IMR-90 (cell line): ENCODE measurements around the gene KDSR. TPM values are rescaled to one million over a fixed set of nuclear protein-coding genes. Genes with fewer than 3 reads are reported as not detected.

Source experiments
- ATAC-seq: fragments of 200-7000 bp; cut with Tn5 transposase; 2 replicates; pipeline ENCODE4 v1.9.1; 2020; ENCODE audit warnings: low read depth, mild to moderate bottlenecking, moderate library complexity
- BruUV-seq: library from RNA; stranded (reverse); fragments of 400-500 nt; replicated peaks from 2 replicates; lab custom pipeline; 2021; lab: Mats Ljungman, UMichigan
- CTCF ChIA-PET: fragments of 300-600 bp; formaldehyde crosslinking; extraction: SDS; loops from one replicate; lab custom pipeline; 2021; ENCODE audit warnings: antibody characterized with exemption; lab: Yijun Ruan, JAX
- POLR2A ChIA-PET: fragments of 300-600 bp; sonication (Branson Sonifier 250); formaldehyde crosslinking; loops from one replicate; lab custom pipeline; 2022; ENCODE audit warnings: antibody characterized with exemption; ENCODE audit not compliant: unreplicated experiment; lab: Charles Lee
- DNase-seq: peaks from one replicate; pipeline ENCODE4 v3.0.0; 2013
- H2AFZ ChIP-seq: replicated peaks from 2 replicates; pipeline ENCODE3; 2013; ENCODE audit warnings: low read length, mild to moderate bottlenecking; ENCODE audit not compliant: poor library complexity
- H2AK5ac ChIP-seq: 2 replicates; pipeline ENCODE4 v1.6.1; 2013; ENCODE audit warnings: low read depth, low read length, inconsistent platforms
- H2AK9ac ChIP-seq: replicated peaks from 2 replicates; pipeline ENCODE3; 2013; ENCODE audit warnings: mild to moderate bottlenecking, low read depth, low read length, moderate library complexity; ENCODE audit not compliant: poor library complexity
- H2BK120ac ChIP-seq: 2 replicates; pipeline ENCODE4 v1.6.1; 2013; ENCODE audit warnings: low read depth, low read length, inconsistent platforms
- H2BK15ac ChIP-seq: 3 replicates; pipeline ENCODE4 v1.6.1; 2013; ENCODE audit warnings: low read depth, low read length, inconsistent platforms
- H2BK20ac ChIP-seq: 2 replicates; pipeline ENCODE4 v1.6.1; 2013; ENCODE audit warnings: low read depth, mild to moderate bottlenecking, inconsistent platforms, low read length, moderate library complexity
- H2BK5ac ChIP-seq: 2 replicates; pipeline ENCODE4 v1.6.1; 2013; ENCODE audit warnings: mild to moderate bottlenecking, low read depth, low read length, inconsistent platforms; ENCODE audit not compliant: poor library complexity, severe bottlenecking
- H3K14ac ChIP-seq: replicated peaks from 2 replicates; pipeline ENCODE4 v1.6.1; 2013; ENCODE audit warnings: low read depth, low read length, inconsistent platforms
- H3K18ac ChIP-seq: 2 replicates; pipeline ENCODE4 v1.6.1; 2013; ENCODE audit warnings: low read depth, low read length, control low read depth
- H3K23ac ChIP-seq: 2 replicates; pipeline ENCODE4 v1.6.1; 2013; ENCODE audit warnings: low read depth, low read length, inconsistent platforms
- H3K27ac ChIP-seq: 2 replicates; pipeline ENCODE4 v1.5.1; 2013; ENCODE audit warnings: mild to moderate bottlenecking, control low read depth, low read length; ENCODE audit not compliant: insufficient read depth
- H3K27me3 ChIP-seq: 2 replicates; pipeline ENCODE4 v1.6.1; 2013; ENCODE audit warnings: low read length; ENCODE audit not compliant: control insufficient read depth, insufficient read depth
- H3K36me3 ChIP-seq: 2 replicates; pipeline ENCODE4 v1.6.1; 2013; ENCODE audit warnings: low read length, mixed read lengths; ENCODE audit not compliant: control insufficient read depth, insufficient read depth
- H3K4ac ChIP-seq: 2 replicates; pipeline ENCODE4 v1.6.1; 2013; ENCODE audit warnings: low read depth, low read length, inconsistent platforms
- H3K4me1 ChIP-seq: 2 replicates; pipeline ENCODE4 v1.6.1; 2013; ENCODE audit warnings: low read length, mixed read lengths; ENCODE audit not compliant: control insufficient read depth, insufficient read depth
- H3K4me2 ChIP-seq: 2 replicates; pipeline ENCODE4 v1.6.1; 2013; ENCODE audit warnings: low read depth, mild to moderate bottlenecking, control low read depth, low read length, moderate library complexity
- H3K4me3 ChIP-seq: 2 replicates; pipeline ENCODE4 v1.5.1; 2013; ENCODE audit warnings: low read depth, mild to moderate bottlenecking, control low read depth, low read length, moderate library complexity; ENCODE audit not compliant: insufficient read depth
- H3K56ac ChIP-seq: 2 replicates; pipeline ENCODE4 v1.6.1; 2013; ENCODE audit warnings: low read length, inconsistent platforms; ENCODE audit not compliant: insufficient read depth; ENCODE audit errors: extremely low read depth
- H3K79me1 ChIP-seq, 2 experiments: 2 replicates each; pipeline ENCODE4 v1.6.1; 2013; ENCODE audit warnings: low read length in 2 of 2, inconsistent platforms in 1 of 2, low read depth in 1 of 2
- H3K9ac ChIP-seq: 2 replicates; pipeline ENCODE4 v1.6.1; 2013; ENCODE audit warnings: low read depth, low read length, control low read depth
- H3K9me1 ChIP-seq: 2 replicates; pipeline ENCODE4 v1.6.1; 2013; ENCODE audit warnings: low read length, inconsistent platforms; ENCODE audit not compliant: insufficient read depth
- H3K9me3 ChIP-seq: 2 replicates; pipeline ENCODE4 v1.6.1; 2013; ENCODE audit warnings: low read length; ENCODE audit not compliant: control insufficient read depth, insufficient read depth
- H4K20me1 ChIP-seq: 2 replicates; pipeline ENCODE4 v1.6.1; 2013; ENCODE audit warnings: low read length, inconsistent platforms; ENCODE audit not compliant: insufficient read depth
- H4K5ac ChIP-seq: 2 replicates; pipeline ENCODE4 v1.6.1; 2013; ENCODE audit warnings: mild to moderate bottlenecking, low read depth, low read length, control low read depth
- H4K8ac ChIP-seq, 2 experiments: 2 replicates each; pipeline ENCODE4 v1.6.1; 2013; ENCODE audit warnings: low read depth in 2 of 2, low read length in 2 of 2, control low read depth in 1 of 2, inconsistent platforms in 1 of 2
- H4K91ac ChIP-seq: 2 replicates; pipeline ENCODE4 v1.6.1; 2013; ENCODE audit warnings: low read depth, low read length, inconsistent platforms; ENCODE audit not compliant: insufficient read depth
- BHLHE40 ChIP-seq: fragments of 150-350 bp; IDR thresholded peaks from 2 replicates; pipeline ENCODE4 v1.6.1; 2016; ENCODE audit warnings: mild to moderate bottlenecking, low read depth, low read length
- CEBPB ChIP-seq: IDR thresholded peaks from 2 replicates; pipeline ENCODE4 v1.6.1; 2012; ENCODE audit warnings: low read depth, low read length, improper control_type of control experiment
- CHD1 ChIP-seq: IDR thresholded peaks from 2 replicates; pipeline ENCODE4 v1.6.1; 2012; ENCODE audit warnings: low read depth, low read length, improper control_type of control experiment
- CTCF ChIP-seq: conservative IDR thresholded peaks from 2 replicates; pipeline ENCODE4 v1.5.1; 2012; ENCODE audit warnings: mild to moderate bottlenecking, low read depth, low read length, improper control_type of control experiment
- ELK1 ChIP-seq: fragments of 150-350 bp; IDR thresholded peaks from 2 replicates; pipeline ENCODE4 v1.6.1; 2016; ENCODE audit warnings: low read depth, mild to moderate bottlenecking, low read length, moderate library complexity, borderline replicate concordance
- FOS ChIP-seq: fragments of 150-350 bp; IDR thresholded peaks from 2 replicates; pipeline ENCODE4 v1.6.1; 2016; ENCODE audit warnings: low read depth, low read length
- MAFK ChIP-seq: IDR thresholded peaks from 2 replicates; pipeline ENCODE4 v1.6.1; 2012; ENCODE audit warnings: low read depth, low read length, improper control_type of control experiment
- MAZ ChIP-seq: IDR thresholded peaks from 2 replicates; pipeline ENCODE4 v1.6.1; 2012; ENCODE audit warnings: low read depth, mild to moderate bottlenecking, low read length, improper control_type of control experiment, moderate library complexity, borderline replicate concordance
- MXI1 ChIP-seq: IDR thresholded peaks from 2 replicates; pipeline ENCODE4 v1.6.1; 2012; ENCODE audit warnings: low read depth, mild to moderate bottlenecking, low read length, moderate library complexity, borderline replicate concordance
- NFE2L2 ChIP-seq: fragments of 150-350 bp; IDR thresholded peaks from 2 replicates; pipeline ENCODE4 v1.6.1; 2016; ENCODE audit warnings: low read depth, mild to moderate bottlenecking, low read length
- POLR2A ChIP-seq: IDR thresholded peaks from 2 replicates; pipeline ENCODE4 v1.6.1; 2012; ENCODE audit warnings: mild to moderate bottlenecking, low read depth, low read length
- RAD21 ChIP-seq: IDR thresholded peaks from 2 replicates; pipeline ENCODE4 v1.6.1; 2012; ENCODE audit warnings: low read length, improper control_type of control experiment
- RCOR1 ChIP-seq: IDR thresholded peaks from 2 replicates; pipeline ENCODE4 v1.6.1; 2012; ENCODE audit warnings: mild to moderate bottlenecking, low read length, improper control_type of control experiment; ENCODE audit not compliant: insufficient replicate concordance
- RFX5 ChIP-seq: IDR thresholded peaks from 2 replicates; pipeline ENCODE4 v1.8.0; 2012; ENCODE audit warnings: low read depth, mild to moderate bottlenecking, low read length, moderate library complexity
- SMC3 ChIP-seq: fragments of 150-350 bp; IDR thresholded peaks from 2 replicates; pipeline ENCODE4 v1.6.1; 2016; ENCODE audit warnings: low read depth, mild to moderate bottlenecking, antibody characterized with exemption, low read length, moderate library complexity
- USF2 ChIP-seq: fragments of 150-350 bp; IDR thresholded peaks from 2 replicates; pipeline ENCODE4 v1.6.1; 2017; ENCODE audit warnings: mild to moderate bottlenecking, antibody characterized with exemption, low read length, low read depth
- WGBS, 2 experiments: methylation state at CpG; one replicate each; pipeline versions ENCODE4 v1.1.5 to v1.1.7; 2013; ENCODE audit warnings: missing lambda C conversion rate in 2 of 2; ENCODE audit not compliant: insufficient read length in 1 of 2; ENCODE audit errors: extremely low coverage in 2 of 2; 5-methylcytosine and 5-hydroxymethylcytosine counted together
- dilution Hi-C: fragments of 300-500 bp; cut with HindIII; formaldehyde crosslinking; loops from one replicate; pipeline ENCODE4 v1.14.3; 2018; ENCODE audit warnings: low sequenced_read_pairs; ENCODE audit not compliant: unreplicated experiment
- in situ Hi-C: fragments of 300-500 bp; cut with MboI; formaldehyde crosslinking; loops from 3 replicates; pipeline ENCODE4 v1.14.3; 2019; ENCODE audit warnings: low sequenced_read_pairs, inconsistent platforms, mixed read lengths
- intact Hi-C: fragments of 100-400 bp; cut with micrococcal nuclease; formaldehyde crosslinking; loops from 2 replicates; pipeline ENCODE4 v1.10.0; 2022
- polyA plus RNA-seq, 3 experiments: library from polyadenylated mRNA; depleted of rRNA; stranded (reverse); fragments of >200 nt; gene quantifications; 2 replicates each; pipeline ENCODE4 v1.2.3, GENCODE V29; 2012; ENCODE audit warnings: low replicate concordance in 1 of 3
- total RNA-seq: library from RNA; depleted of rRNA; stranded (reverse); fragments of >200 nt; gene quantifications from 2 replicates; pipeline ENCODE4 v1.2.3, GENCODE V29; 2012

Gene KDSR
- total and polyA plus RNA-seq, 2 of the 4 experiments (the other 2 are of a cell fraction) = 21.5 to 21.9 TPM

- H3K4me2 ChIP-seq = no peak overlapping the region
- no peak overlapping the region for H2AK5ac ChIP-seq
- H3K27me3 ChIP-seq = no peaks in the 10 kb centered on the region
- no peak overlapping the region for H3K9ac ChIP-seq
- peaks cover 23% of the 10 kb centered on the region for H3K36me3 ChIP-seq
- WGBS, 2 experiments = no CpG with 5 or more reads among the region's 7 CpGs
- ChIA-PET CTCF (no interaction called here), POLR2A (no interaction called here)
- no peak overlapping the region for H3K4ac ChIP-seq
- no peak overlapping the region for H3K4me3 ChIP-seq
- H3K4me1 ChIP-seq = no peaks in the 10 kb centered on the region
- no TSS peak for BruUV-seq
- no peaks in the 10 kb centered on the region for H3K9me3 ChIP-seq
- H3K18ac ChIP-seq = no peak overlapping the region
- no peak overlapping the region for H4K8ac ChIP-seq
- dilution Hi-C loops = no loop called here
- no peak overlapping the region for H3K23ac ChIP-seq
- H4K91ac ChIP-seq = no peak overlapping the region
- ATAC-seq (no peak), DNase-seq (no peak)
- no peak overlapping the region for H2BK120ac ChIP-seq
- H3K9me1 ChIP-seq = no peaks in the 10 kb centered on the region; the same call in 1 of the 2 replicates
- peaks cover 0 to 5% of the 10 kb centered on the region in 2 experiments; a peak in 1 of 4 replicates for H3K79me1 ChIP-seq
- H2AK9ac ChIP-seq = no peak overlapping the region
- no peaks in the 10 kb centered on the region for H4K20me1 ChIP-seq
- no peak overlapping the region for H2BK20ac ChIP-seq
- no peak overlapping the region for H3K14ac ChIP-seq
- H3K27ac ChIP-seq = no peak overlapping the region
- no peak overlapping the region for H4K5ac ChIP-seq
- in situ Hi-C loops = no loop called here
- no peak overlapping the region for H2BK15ac ChIP-seq
- H2BK5ac ChIP-seq = no peak overlapping the region
- TF ChIP-seq RCOR1 = no peak
- TF ChIP-seq NFE2L2 = no peak
- no peak for TF ChIP-seq ELK1
- TF ChIP-seq MAZ = no peak
- TF ChIP-seq CHD1 = no peak
- no peak for TF ChIP-seq BHLHE40
- TF ChIP-seq USF2 = no peak
- TF ChIP-seq RAD21 = no peak
- no peak for TF ChIP-seq CTCF
- no peak for TF ChIP-seq MAFK
- TF ChIP-seq FOS = no peak
- no peak for TF ChIP-seq CEBPB
- TF ChIP-seq SMC3 = no peak
- TF ChIP-seq RFX5 = no peak
- TF ChIP-seq MXI1 = no peak
- no peak for TF ChIP-seq POLR2A
- H2AFZ ChIP-seq = no peak overlapping the region
- intact Hi-C loops = loop anchor here (10.0 kb wide), 2 partner anchors 745 to 805 kb away; partner anchors contain the start of gene ZCCHC2
- no peak overlapping the region for H3K56ac ChIP-seq
Measured at GRCh38 chr18:63329431-63330145, 37.4 kb downstream of the KDSR start.
